DND-41 (cell line): ENCODE data around the gene SCYL2.

Experiments used
- CTCF ChIP-seq: IDR thresholded peaks from 2 replicates; pipeline ENCODE4 v1.5.1; 2012; ENCODE audit warnings: borderline replicate concordance, low read length, moderate library complexity, mild to moderate bottlenecking; ENCODE audit not compliant: poor library complexity, severe bottlenecking; ENCODE audit errors: extremely low read depth
- EZH2 ChIP-seq: IDR thresholded peaks from 3 replicates; pipeline ENCODE4 v1.6.1; 2012; ENCODE audit warnings: borderline replicate concordance, low read depth, mild to moderate bottlenecking, moderate library complexity, low read length, inconsistent platforms; ENCODE audit not compliant: severe bottlenecking

- TF ChIP-seq CTCF (no peak), EZH2 (no peak)
These were observed 2.0 kb downstream of the SCYL2 start for GRCh38 chr12:100268835-100269564.
